Ovary (tissue), 3 donors: ENCODE data around the gene OOSP1.

Source experiments
- POLR2A ChIP-seq: fragments of 450-650 bp; IDR thresholded peaks from one replicate; pipeline ENCODE4 v1.6.1; 2017; ENCODE audit warnings: antibody characterized with exemption, mild to moderate bottlenecking, moderate library complexity
- TF ChIP-seq, protein P1 (sequence below), 3 donors: fragments of 450-650 bp in 2 of 3; fragments of 200-600 bp in 1 of 3; IDR thresholded peaks; one replicate each; pipeline versions ENCODE4 v1.5.1 to v1.8.0; 2016 to 2022; ENCODE audit warnings: antibody characterized with exemption in 3 of 3, mild to moderate bottlenecking in 1 of 3
- donor health status: DM: no; HTN: no; CAD: no.

DNA sequence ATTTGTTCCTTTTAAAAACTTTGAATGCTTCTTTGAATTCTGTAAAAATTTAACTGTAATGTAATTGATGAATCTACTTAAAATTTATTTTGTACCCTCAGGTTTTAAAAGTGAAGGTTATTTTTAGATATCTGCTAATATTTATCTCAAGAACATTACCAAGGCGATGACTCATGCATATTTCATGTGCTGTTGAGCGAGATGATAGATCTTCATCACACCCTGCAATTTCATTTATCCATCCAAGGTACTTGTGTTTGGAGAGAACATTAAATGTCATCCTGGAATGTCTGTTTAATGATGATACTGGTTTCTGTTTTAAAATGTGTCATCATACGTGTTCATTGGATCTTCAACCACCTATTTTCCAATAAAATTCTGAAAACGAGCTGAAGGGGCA lies 18.9 kb downstream of the OOSP1 start:
- TF ChIP-seq, protein P1, sequence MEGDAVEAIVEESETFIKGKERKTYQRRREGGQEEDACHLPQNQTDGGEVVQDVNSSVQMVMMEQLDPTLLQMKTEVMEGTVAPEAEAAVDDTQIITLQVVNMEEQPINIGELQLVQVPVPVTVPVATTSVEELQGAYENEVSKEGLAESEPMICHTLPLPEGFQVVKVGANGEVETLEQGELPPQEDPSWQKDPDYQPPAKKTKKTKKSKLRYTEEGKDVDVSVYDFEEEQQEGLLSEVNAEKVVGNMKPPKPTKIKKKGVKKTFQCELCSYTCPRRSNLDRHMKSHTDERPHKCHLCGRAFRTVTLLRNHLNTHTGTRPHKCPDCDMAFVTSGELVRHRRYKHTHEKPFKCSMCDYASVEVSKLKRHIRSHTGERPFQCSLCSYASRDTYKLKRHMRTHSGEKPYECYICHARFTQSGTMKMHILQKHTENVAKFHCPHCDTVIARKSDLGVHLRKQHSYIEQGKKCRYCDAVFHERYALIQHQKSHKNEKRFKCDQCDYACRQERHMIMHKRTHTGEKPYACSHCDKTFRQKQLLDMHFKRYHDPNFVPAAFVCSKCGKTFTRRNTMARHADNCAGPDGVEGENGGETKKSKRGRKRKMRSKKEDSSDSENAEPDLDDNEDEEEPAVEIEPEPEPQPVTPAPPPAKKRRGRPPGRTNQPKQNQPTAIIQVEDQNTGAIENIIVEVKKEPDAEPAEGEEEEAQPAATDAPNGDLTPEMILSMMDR (IDR thresholded peaks at IDR 0.05) = no peak
- TF ChIP-seq POLR2A = no peak
